ENCODE measurements around the gene PNLIPRP2. TPM values are rescaled to one million over a fixed set of nuclear protein-coding genes. Genes with fewer than 3 reads are reported as not detected.

The PNLIPRP2 gene
- polyA plus RNA-seq, 1 of the 3 experiments (the other 2 are of a cell fraction): not detected

DNA sequence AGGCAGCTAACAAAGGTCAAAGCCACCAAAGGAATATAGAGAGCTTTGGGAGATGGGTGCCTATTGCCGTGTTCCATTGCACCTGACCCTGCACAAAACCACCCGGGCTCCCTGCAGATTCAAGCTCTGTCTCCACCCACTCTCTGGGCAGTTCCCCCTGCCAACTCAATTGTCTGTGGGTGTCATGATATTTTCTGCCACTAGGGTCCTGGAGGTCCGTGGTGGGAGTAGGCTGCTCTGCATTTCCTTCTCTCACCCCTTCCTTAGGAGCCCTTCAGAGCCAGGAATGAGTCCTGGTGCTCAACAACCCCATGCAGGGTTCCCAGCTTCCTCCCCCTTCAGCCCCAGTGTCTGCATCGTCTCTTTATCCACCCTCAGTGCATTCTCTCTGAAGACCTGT, 34.1 kb downstream of the PNLIPRP2 start:
- no peak overlapping the region for H2AFZ ChIP-seq (ENCODE audit: low read depth)

DNA sequence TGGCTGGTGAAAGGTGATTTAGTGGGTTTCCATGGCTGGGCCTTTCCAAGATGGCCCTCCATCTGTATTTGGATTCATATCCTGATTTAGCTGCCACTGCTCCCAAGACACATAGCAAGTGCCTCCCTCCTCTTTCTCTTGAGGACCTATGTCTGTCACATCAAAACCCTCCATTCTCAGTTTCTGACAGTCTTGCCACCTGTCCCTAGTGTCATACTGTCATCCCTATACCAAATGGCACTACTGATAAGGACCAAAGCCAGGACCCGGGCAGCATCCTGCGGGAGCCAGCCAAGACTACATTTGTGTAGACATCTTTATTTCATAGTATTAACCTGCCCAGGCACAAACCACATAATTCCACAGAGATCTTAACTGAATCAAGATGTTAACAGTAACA, 34.8 kb downstream of the PNLIPRP2 start:
- 74% methylated on average over 2 of the region's 2 CpGs for WGBS (ENCODE audit: low lambda C conversion rate)
- no peaks in the 10 kb centered on the region for H3K36me3 ChIP-seq (replicated peaks in 1 of 2; ENCODE audit: control insufficient read depth in 1 of 2, insufficient read depth in 2 of 2, low read length in 1 of 2)
- CTCF ChIA-PET: interaction anchor here (0.7 to 2.3 kb wide), 4 partner anchors 12 to 519 kb away, joined by 3 to 17 read pairs (median 5); no protein-coding TSS in a partner anchor
- TF ChIP-seq REST (IDR thresholded peaks at IDR 0.05; ENCODE audit: low read depth, low read length): no peak
- TF ChIP-seq RFX5 (IDR thresholded peaks at IDR 0.05; ENCODE audit: low read length): no peak
- TF ChIP-seq SMC3 (IDR thresholded peaks at IDR 0.05; ENCODE audit: low read depth, low read length): no peak
- TF ChIP-seq POLR2AphosphoS5 (IDR thresholded peaks at IDR 0.05; ENCODE audit: low read depth, low read length): no peak
- TF ChIP-seq EZH2phosphoT487 (IDR thresholded peaks at IDR 0.05; ENCODE audit: borderline replicate concordance, low read depth): no peak
- no peak overlapping the region for H3K9ac ChIP-seq
- DNase-seq: no peak
- no peaks in the 10 kb centered on the region for H3K9me3 ChIP-seq
- H3K79me2 ChIP-seq (ENCODE audit: insufficient read depth): no peaks in the 10 kb centered on the region
- no peak overlapping the region for H3K4me2 ChIP-seq
- H2AFZ ChIP-seq (ENCODE audit: low read depth): no peak overlapping the region
- POLR2A ChIA-PET: no interaction called here
- H3K9me2 ChIP-seq: no peaks in the 10 kb centered on the region
- no peaks in the 10 kb centered on the region; a peak in 1 of 4 replicates for H3K4me1 ChIP-seq (ENCODE audit: control insufficient read depth in 1 of 2, insufficient read depth in 2 of 2, low read depth in 1 of 2, low read length in 1 of 2)
- H3K4me3 ChIP-seq (ENCODE audit: low read depth in 2 of 2, low read length in 1 of 2): no peak overlapping the region
- no peaks in the 10 kb centered on the region for H3K27me3 ChIP-seq (ENCODE audit: insufficient read depth)
- no peaks in the 10 kb centered on the region for H4K20me1 ChIP-seq (ENCODE audit: insufficient read depth)
- H3K27ac ChIP-seq (ENCODE audit: low read depth in 2 of 2, low read length in 1 of 2): no peak overlapping the region
- H3F3A ChIP-seq (replicated peaks; ENCODE audit: insufficient read depth): no peaks in the 10 kb centered on the region

More for the DNA sequence above, 34.1 kb downstream of the PNLIPRP2 start:
- Histone ChIP-seq H3K36me3 (replicated peaks in 1 of 2; ENCODE audit: control insufficient read depth in 1 of 2, insufficient read depth in 2 of 2, low read length in 1 of 2) (no peaks in the 10 kb centered on the region), H3K4me3 (ENCODE audit: low read depth in 2 of 2, low read length in 1 of 2) (no peak overlapping the region), H3K27me3 (ENCODE audit: insufficient read depth) (no peaks in the 10 kb centered on the region), H3K9ac (no peak overlapping the region), H3K4me1 (ENCODE audit: control insufficient read depth in 1 of 2, insufficient read depth in 2 of 2, low read depth in 1 of 2, low read length in 1 of 2) (no peaks in the 10 kb centered on the region; a peak in 1 of 4 replicates), H3K4me2 (no peak overlapping the region), H3K79me2 (ENCODE audit: insufficient read depth) (no peaks in the 10 kb centered on the region), H3K9me2 (no peaks in the 10 kb centered on the region), H3K9me3 (no peaks in the 10 kb centered on the region), H4K20me1 (ENCODE audit: insufficient read depth) (no peaks in the 10 kb centered on the region), H3F3A (replicated peaks; ENCODE audit: insufficient read depth) (no peaks in the 10 kb centered on the region), H3K27ac (ENCODE audit: low read depth in 2 of 2, low read length in 1 of 2) (no peak overlapping the region)
- TF ChIP-seq SIN3A (IDR thresholded peaks at IDR 0.05; ENCODE audit: borderline replicate concordance, low read depth, low read length) (no peak), CTCF (IDR thresholded peaks at IDR 0.05) (peak; percentile 40), GATA2 (CRISPR knock-in tag; IDR thresholded peaks at IDR 0.05) (no peak), TCF12 (IDR thresholded peaks at IDR 0.05) (no peak)
- CTCF ChIA-PET: interaction anchor here (0.7 to 2.3 kb wide), 9 partner anchors 9 to 520 kb away, joined by 3 to 17 read pairs (median 4); no protein-coding TSS in a partner anchor
- POLR2A ChIA-PET: no interaction called here
- WGBS (ENCODE audit: low lambda C conversion rate): 15% methylated on average over 3 of the region's 4 CpGs
- DNase-seq: peak; percentile 46
